NK-92 treated with Interleukin-12 subunit alpha and Interleukin-12 subunit beta, amount 100 ng/mL, for 24 hours (cell line): Measurements from ENCODE around the gene TDRKH.
"Not testable (repeated sequence)": the region's sequence is repeated elsewhere in the genome, so short reads cannot be mapped to it uniquely, and the experiment has no call there.

Source experiments
- DNase-seq: peaks from one replicate; lab custom pipeline; 2025; lab: John Stamatoyannopoulos, UW

The TDRKH gene

GRCh38 chr1:151762941-151763921 lies 27.1 kb downstream of the TDRKH start, which contains the start of gene MRPL9:
Gene MRPL9 (minus strand): TSS chr1:151763496. CDS start chr1:151763479, 17 bp downstream.
- peak; percentile 67 for DNase-seq

GRCh38 chr1:151760597-151761385 lies 29.5 kb downstream of the TDRKH start:
- DNase-seq = no peak

GRCh38 chr1:151759241-151759640 lies 31.1 kb downstream of the TDRKH start:
- no peak for DNase-seq

- no peak for DNase-seq
These were observed 34.0 kb downstream of the TDRKH start for GRCh38 chr1:151756291-151756690.

GRCh38 chr1:151741516-151741915 lies 48.8 kb downstream of the TDRKH start:
- no peak for DNase-seq

- no peak for DNase-seq
These were observed 50.5 kb downstream of the TDRKH start for GRCh38 chr1:151739590-151740355.

GRCh38 chr1:151737479-151737878 lies 52.8 kb downstream of the TDRKH start:
- DNase-seq = no peak

GRCh38 chr1:151737026-151737425 lies 53.3 kb downstream of the TDRKH start:
- DNase-seq = no peak

GRCh38 chr1:151733995-151734394 lies 56.3 kb downstream of the TDRKH start:
- not testable (repeated sequence) for DNase-seq

GRCh38 chr1:151733126-151733525 lies 57.2 kb downstream of the TDRKH start:
- no peak for DNase-seq

- DNase-seq = no peak
These were observed 60.4 kb downstream of the TDRKH start for GRCh38 chr1:151729966-151730291.

- no peak for DNase-seq
These were observed 60.9 kb downstream of the TDRKH start for GRCh38 chr1:151729157-151729965.

GRCh38 chr1:151728151-151729054 lies 61.9 kb downstream of the TDRKH start:
- DNase-seq = no peak

- no peak for DNase-seq
These were observed 66.5 kb downstream of the TDRKH start for GRCh38 chr1:151723726-151724370.
